ENCODE data around the gene CLSTN3.

The CLSTN3 gene

DNA sequence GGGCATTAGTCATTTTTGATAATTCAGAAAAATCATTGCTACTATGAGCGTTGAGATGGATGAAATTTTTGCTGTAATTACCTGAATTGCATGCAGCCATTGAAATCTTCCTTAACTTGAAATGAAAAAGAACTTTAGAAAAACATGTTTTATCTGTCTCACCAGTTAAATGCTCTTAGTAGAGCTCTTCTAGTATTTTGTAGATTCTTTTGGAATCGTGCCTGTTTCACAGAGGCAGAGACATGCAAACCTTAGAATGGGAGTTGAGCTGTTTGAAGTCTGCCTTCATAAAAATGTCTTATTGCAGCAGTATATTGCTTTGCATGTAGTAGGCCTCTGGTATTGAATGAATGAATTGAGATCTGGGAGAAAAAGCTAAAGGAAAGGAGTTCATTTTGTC is 63.5 kb downstream of the CLSTN3 start:
- DNase-seq: no peak

DNA sequence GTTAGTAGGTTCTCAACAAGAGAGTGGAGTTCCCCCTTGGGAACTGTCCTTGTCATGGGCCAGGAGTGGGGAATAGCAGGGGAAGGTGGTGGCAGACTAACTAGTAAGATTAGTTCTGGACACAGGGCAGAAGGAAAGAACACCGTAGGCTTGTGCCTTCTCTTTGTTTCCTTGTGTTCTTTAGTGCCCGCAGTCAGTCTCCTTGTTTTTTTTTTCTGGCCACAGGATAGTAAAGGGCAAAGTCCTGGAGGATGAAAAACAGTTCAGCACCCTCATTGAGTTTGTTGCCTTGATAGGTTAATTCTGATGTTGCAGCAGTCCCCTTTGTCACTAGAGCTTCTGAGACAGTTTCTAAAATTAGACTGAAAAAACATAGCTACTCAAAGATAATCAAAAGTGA is 67.7 kb downstream of the CLSTN3 start:
- DNase-seq: no peak

DNA sequence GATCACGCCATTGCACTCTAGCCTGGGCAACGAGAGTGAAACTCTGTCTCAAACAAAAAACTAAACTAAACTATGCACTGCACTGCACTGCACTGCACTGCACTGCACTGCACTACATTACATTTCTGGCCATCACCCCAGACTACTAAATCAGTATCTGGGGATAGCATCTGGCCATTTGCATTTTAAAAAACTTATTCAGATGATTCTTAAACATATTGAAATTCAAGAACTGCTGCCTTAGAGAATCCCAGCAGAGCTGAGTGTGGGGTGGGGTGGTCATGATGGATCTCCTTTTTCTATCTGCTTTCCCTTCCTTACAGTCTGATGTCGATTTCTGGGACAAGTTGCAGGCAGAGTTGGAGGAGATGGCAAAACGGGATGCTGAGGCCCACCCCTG is 72.9 kb downstream of the CLSTN3 start:
- DNase-seq: no peak

DNA sequence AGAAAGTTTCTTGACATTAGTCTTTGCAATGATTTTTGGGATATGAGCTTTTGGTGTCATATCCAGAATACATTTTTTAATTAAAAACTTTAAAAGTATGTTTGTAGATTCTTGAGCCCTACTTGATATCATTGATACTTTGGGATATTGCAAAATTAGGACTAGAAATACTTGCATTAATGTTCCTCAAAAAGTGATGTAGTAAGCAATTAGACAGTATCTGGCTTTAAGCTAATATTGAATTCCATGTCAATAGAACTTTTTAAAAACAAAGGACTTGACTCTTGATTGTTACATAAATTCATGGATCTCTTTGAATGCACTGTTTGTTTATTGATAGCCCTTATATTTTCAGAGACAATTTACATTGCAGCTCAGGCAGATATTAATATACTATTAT is 74.9 kb downstream of the CLSTN3 start:
- no peak for DNase-seq

DNA sequence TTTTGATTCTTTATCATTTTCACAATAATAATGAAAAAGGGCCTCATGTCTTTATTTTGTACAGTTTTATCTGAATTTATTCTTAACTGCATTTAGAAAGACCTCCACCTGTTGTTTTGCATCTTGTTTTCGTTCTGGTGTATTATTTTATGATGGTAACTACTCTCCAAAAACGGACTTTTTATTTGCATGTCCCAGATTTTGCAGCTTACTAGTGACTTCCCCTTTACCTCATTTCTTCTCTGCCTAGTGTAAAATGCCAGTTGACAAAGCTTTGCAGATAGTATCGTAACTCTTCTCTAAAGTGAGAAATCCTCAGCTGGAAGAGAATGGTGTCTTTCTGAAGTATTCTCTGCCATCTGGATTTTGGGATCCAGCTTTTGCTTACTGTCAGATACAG is 76.5 kb downstream of the CLSTN3 start:
- DNase-seq: no peak

DNA sequence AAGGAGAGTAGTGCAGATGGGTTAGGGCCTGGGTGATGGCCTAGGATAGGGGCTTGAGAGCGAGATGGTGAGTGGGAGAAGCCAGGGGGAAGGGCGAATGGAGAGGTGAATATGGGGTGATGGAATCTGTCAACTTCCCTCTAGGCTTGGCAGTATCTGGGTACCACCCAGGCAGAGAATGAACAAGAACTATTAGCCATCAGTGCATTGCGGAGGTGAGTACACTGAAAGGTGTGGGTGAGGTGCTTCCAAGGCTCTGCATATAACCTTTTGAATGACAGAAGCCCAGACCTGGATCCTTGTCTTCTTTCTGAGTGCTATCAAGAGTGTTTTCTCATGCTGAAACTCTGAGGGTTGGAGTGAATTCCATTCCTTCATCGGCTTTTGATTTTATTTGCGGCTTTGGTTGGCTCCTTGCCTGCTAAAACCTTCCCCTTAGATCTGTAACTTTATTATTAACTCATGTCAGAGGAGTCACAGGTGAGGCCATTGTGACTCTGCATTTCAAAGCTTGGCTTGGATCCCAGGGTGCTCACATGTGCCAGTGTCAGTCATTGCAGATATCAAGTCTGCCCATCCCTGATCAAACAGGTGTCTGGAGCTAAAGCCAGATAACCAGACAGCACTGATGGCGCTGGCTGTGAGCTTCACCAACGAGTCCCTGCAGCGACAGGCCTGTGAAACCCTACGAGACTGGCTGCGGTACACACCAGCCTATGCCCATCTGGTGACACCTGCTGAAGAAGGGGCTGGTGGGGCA is 77.9 kb downstream of the CLSTN3 start:
- DNase-seq: no peak
